GM18909 (cell line): ENCODE results near the gene SETD2.

Experiments used
- ATAC-seq: cut with Tn5 transposase; IDR thresholded peaks from one replicate; pipeline ENCODE4 v1.9.1; 2021; ENCODE audit warnings: mild to moderate bottlenecking; ENCODE audit not compliant: unreplicated experiment, poor library complexity

Gene SETD2

GRCh38 chr3:46971151-46971550 is 192.8 kb downstream of the SETD2 start:
- ATAC-seq, result no peak

- ATAC-seq, result no peak
These were observed 193.4 kb downstream of the SETD2 start for GRCh38 chr3:46970391-46971091.

- no peak for ATAC-seq
These were observed 195.0 kb downstream of the SETD2 start for GRCh38 chr3:46968783-46969428.

DNA sequence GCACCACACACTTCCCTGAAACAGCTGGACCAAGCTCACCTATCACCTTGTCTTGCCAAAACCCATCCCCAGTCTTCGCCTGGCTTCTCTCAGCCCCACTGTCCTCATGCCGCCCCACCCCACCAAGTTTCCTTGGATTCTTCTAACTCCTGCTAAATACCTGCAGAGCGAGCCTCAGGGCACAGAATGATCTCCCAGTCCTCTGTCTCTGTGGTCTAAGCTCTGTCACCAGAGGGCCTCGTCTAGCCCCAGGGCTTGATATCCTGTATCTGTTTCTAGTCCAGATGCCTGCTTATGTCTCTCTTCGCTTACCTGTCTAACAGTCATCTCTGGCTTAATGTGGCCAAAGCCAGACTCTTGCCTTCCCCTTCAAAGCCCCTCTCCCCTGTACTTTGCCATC is 197.1 kb downstream of the SETD2 start:
- ATAC-seq, result no peak
